OCI-LY7 (cell line): Measurements from ENCODE around the gene SMG1.

Source experiments
- EZH2phosphoT487 ChIP-seq: fragments of 200-600 bp; sonication (generic); IDR thresholded peaks from 2 replicates; pipeline ENCODE4 v1.6.1; 2018; ENCODE audit warnings: low read depth, borderline replicate concordance, mild to moderate bottlenecking, mixed run types, antibody characterized with exemption, low read length, moderate library complexity, mixed read lengths
- TF ChIP-seq, protein P1 (sequence below): fragments of 200-600 bp; sonication (generic); conservative IDR thresholded peaks from 2 replicates; pipeline ENCODE4 v1.5.1; 2014; ENCODE audit warnings: mild to moderate bottlenecking, antibody characterized with exemption, low read length, moderate library complexity, mixed read lengths

GRCh38 chr16:18792836-18793433 is 133.3 kb downstream of the SMG1 start:
- TF ChIP-seq, protein P1, sequence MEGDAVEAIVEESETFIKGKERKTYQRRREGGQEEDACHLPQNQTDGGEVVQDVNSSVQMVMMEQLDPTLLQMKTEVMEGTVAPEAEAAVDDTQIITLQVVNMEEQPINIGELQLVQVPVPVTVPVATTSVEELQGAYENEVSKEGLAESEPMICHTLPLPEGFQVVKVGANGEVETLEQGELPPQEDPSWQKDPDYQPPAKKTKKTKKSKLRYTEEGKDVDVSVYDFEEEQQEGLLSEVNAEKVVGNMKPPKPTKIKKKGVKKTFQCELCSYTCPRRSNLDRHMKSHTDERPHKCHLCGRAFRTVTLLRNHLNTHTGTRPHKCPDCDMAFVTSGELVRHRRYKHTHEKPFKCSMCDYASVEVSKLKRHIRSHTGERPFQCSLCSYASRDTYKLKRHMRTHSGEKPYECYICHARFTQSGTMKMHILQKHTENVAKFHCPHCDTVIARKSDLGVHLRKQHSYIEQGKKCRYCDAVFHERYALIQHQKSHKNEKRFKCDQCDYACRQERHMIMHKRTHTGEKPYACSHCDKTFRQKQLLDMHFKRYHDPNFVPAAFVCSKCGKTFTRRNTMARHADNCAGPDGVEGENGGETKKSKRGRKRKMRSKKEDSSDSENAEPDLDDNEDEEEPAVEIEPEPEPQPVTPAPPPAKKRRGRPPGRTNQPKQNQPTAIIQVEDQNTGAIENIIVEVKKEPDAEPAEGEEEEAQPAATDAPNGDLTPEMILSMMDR: no peak
- TF ChIP-seq EZH2phosphoT487: no peak
